KBM-7 (cell line): ENCODE data around the gene OTOG.
A peak's percentile ranks its signal among the peaks of the same experiment; 100 is the strongest.

Source experiments
- DNase-seq: peaks from one replicate; pipeline ENCODE4 v3.0.0-alpha.2; 2015
- in situ Hi-C: fragments of 300-500 bp; cut with MboI; formaldehyde crosslinking; loops from 2 replicates; pipeline ENCODE4 v1.14.3; 2020; ENCODE audit warnings: low sequenced_read_pairs, low pct_unique_long_range_greater_than_20kb, mixed read lengths

OTOG gene

GRCh38 chr11:17595526-17596309, 48.7 kb downstream of the OTOG start:
- no peak for DNase-seq
- in situ Hi-C loops: no loop called here

- in situ Hi-C loops: no loop called here
- DNase-seq: no peak
Observed at GRCh38 chr11:17596310-17596669, 49.2 kb downstream of the OTOG start.

- in situ Hi-C loops: no loop called here
- DNase-seq: no peak
Observed at GRCh38 chr11:17596711-17597110, 49.7 kb downstream of the OTOG start.

DNA sequence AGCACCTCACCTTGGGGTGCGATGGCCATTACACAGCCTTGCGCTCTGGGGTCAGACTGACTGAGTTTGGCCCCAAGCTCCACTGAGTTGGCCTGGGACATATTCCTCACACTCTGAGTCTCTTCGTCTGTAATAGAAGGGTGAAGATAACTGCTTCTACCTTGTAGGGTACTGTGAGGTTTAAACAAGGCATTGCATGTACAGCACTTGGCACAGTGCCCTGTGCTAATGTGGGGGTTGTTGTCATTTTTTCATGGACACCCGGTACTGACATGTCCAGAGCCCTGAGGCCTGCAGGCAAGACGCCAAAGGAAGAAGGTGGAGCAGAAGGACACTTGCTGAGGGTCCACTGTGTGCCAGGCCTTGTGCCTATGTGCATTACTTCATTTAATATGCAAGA, 50.7 kb downstream of the OTOG start:
- in situ Hi-C loops: no loop called here
- no peak for DNase-seq

DNA sequence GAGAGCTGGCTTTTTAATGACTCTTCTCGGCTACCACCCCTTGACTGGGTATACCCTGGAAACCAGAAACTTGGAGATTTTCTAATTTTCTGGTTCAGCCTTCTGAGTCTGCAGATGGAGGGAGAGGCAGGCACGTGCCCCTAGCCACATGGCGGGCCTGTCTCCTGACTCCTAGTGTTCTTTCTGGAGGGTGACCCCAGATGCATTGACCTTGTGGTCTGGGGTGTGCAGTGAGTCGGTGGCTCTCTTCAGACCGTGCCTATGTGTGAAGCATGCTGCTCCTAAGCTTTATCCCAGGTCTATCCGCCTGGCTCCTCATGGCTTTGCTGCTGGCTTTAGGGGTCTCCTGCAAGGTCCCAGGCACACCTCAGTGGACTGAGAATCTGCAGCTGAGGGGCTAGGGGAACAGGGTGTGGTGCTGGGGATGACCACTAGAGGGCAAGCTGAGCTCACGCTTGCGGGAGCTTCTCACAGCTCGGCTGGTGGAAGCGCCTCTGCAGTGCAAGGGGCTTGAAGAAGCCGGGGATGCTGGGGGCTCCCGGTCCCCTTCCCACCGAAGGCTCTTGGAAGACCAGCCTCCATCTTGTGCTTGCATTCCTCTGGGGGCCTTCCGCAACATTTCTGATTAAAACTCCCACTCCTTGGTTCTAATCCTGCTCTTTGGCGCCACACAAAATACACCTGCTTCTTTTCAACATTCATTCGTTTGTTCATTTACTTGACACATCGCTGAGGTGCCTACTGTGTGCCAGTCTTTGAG, 51.8 kb downstream of the OTOG start:
- DNase-seq: peak; percentile 67
- in situ Hi-C loops: no loop called here

GRCh38 chr11:17599460-17599925, 52.4 kb downstream of the OTOG start:
- DNase-seq: no peak
- in situ Hi-C loops: no loop called here

GRCh38 chr11:17600316-17601255, 53.5 kb downstream of the OTOG start:
- in situ Hi-C loops: no loop called here
- no peak for DNase-seq

GRCh38 chr11:17601256-17601671, 54.2 kb downstream of the OTOG start:
- DNase-seq: no peak
- in situ Hi-C loops: no loop called here

- in situ Hi-C loops: no loop called here
Observed at GRCh38 chr11:17601676-17602075, 54.6 kb downstream of the OTOG start.

GRCh38 chr11:17602105-17603001, 55.3 kb downstream of the OTOG start:
- no peak for DNase-seq
- in situ Hi-C loops: no loop called here

More at GRCh38 chr11:17601676-17602075, 54.6 kb downstream of the OTOG start:
- DNase-seq: no peak

DNA sequence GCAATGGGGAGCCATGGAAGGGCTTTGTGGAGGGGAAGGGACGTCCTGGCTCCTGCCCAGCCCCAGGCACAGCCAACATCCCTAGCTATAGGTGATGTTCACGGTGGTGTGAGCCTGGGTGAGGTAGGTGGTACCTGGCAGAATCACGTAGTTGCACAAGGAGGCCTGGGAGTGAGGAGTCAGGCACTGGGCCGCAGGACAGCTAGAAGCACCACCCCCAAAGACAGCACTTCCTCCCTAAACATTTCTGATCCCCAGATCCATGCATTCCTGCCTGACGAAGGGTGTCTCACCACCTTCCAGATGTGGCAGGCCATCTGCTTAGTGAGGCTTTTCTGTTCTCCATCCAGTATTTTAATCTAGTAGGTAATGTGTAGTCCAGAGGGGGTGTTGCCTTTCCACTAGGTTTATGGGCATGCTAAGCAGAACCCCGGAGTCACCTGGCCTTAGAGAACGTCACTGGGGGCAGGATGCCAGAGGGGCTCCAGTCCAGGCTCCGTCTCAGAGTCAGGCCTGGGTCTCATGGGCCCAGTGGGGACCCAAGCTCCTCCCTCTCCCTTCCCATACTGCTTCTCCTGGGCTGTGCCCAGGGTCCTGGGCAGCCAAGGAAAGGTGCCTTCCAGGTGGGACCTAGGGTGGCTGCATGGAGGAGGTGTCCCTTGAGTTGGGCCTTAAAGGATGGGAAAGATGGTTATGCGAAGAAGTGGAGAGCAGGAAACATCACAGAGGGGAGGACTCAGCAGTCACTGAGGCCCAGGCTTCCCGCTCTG, 56.2 kb downstream of the OTOG start:
- DNase-seq: no peak
- in situ Hi-C loops: no loop called here

GRCh38 chr11:17604201-17604914, 57.3 kb downstream of the OTOG start:
- DNase-seq: no peak
- in situ Hi-C loops: no loop called here

- in situ Hi-C loops: no loop called here
- DNase-seq: no peak
Observed at GRCh38 chr11:17604915-17605233, 57.8 kb downstream of the OTOG start.

GRCh38 chr11:17605651-17606122, 58.6 kb downstream of the OTOG start:
- DNase-seq: no peak
- in situ Hi-C loops: no loop called here

DNA sequence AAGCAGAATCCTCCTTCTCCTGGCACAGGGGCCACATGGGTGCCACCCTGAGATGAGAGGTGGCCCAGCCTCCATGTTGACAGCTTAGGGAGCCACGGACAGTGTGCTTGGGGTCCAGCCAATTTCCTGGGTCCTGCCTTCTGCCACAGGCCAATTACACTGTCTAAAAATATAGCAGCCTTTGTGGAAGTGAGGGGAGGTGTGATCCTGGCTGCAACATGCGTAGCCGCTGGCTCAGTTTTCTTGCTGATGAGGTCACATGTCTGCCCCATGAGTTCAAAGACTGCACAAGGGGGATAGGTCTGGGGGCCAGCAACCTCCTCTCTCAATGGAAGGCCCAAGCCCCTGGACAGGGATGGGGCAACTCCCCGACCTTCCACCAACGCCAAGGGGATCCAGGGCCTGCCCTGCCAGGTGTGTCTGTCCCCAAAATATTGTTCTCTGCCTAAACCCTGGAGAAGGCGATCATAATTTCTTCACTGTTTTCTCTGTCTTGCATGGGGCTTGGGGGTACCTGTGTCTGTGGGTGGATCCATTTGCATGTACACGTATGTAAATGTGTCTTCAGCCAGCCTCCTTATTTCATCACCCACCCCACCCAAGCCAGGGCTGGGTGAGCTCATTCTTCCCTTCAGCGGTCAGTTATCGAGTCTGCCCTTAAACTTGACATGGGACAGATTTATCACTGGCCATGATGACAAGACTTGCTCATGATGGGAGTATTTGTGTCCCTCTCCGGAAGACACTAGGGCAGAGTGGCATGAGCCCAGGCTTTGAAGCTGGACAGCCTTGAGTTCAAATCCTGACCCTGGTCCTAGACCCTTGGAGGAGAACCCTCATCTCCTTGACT, 59.4 kb downstream of the OTOG start:
- in situ Hi-C loops: no loop called here
- DNase-seq: no peak

DNA sequence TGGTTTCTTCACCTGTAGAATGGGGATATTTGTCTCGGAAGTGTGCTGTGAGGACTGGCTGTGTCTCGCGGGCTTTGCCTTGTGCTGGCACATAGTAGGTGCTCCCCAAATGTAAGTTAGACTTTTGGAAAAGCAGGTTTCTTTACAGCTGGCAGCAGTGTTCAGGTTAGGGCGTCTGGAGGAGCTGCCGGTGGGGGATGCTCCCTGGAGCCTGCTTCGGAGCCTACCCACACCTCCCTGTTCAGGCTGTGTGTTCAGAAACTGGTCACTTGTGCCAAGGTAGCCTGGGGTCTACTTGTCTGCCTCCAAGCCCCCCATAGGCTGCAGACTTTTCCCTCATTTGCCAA, 60.0 kb downstream of the OTOG start:
- DNase-seq: no peak
- in situ Hi-C loops: no loop called here
